ENCODE data around the gene ZBTB49. TPM values are rescaled to one million over a fixed set of nuclear protein-coding genes. Genes with fewer than 3 reads are reported as not detected.

The ZBTB49 gene
- total and polyA plus RNA-seq, 9 donors: 4.0 to 5.9 (median 5.3) TPM

DNA sequence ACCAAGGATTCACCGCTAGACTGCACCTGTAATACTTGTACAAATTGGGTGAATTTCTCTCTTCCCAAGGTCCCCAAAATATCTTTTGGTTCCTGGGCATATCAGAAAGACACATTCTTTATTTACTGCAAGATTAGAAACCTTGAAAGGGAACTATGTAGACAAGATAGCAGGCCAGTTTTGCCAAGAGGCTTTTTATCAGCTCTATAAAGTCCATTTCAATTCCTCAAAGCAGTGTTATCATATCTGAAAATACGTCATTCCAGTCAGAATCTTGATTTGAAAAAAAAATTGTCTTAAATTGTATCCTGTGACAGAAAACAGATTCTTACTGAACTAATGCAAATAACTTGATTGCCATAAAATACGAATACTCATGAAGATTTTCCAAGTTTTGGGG, 59.8 kb downstream of the ZBTB49 start:
- Histone ChIP-seq H3K36me3 (ENCODE audit: control insufficient read depth, insufficient read depth, low read length) (no peaks in the 10 kb centered on the region), H3K4me1 (ENCODE audit: control insufficient read depth, insufficient read depth, low read length) (no peaks in the 10 kb centered on the region), H3K27ac (ENCODE audit: low read length) (no peak overlapping the region), H3K4me3 (ENCODE audit: low read length) (no peak overlapping the region), H3K9me3 (replicated peaks; ENCODE audit: control insufficient read depth, low read depth, low read length) (no peaks in the 10 kb centered on the region), H3K27me3 (ENCODE audit: control insufficient read depth, insufficient read depth, low read length) (no peaks in the 10 kb centered on the region)
- no peak for DNase-seq
- no CpG with 5 or more reads among the region's 3 CpGs for WGBS (ENCODE audit: insufficient coverage)

DNA sequence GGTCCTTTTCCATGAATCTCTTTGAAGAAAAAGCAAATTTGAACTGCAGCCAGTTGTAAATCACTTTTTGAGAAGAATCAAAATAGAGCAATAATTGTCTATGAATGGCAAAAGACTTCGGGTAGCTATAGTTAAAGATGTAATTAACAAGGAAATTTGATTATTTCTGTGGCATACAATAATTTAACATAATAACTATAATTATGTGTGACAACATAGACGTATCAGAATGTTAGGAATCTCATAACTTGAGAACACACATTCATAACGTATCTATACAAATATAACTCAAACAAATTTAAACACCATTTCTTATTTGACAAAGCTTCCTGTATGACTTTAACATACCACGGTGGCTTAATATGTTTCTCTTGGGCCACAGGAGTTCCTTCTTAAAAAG, 60.9 kb downstream of the ZBTB49 start:
- Histone ChIP-seq H3K9me3 (replicated peaks; ENCODE audit: control insufficient read depth, low read depth, low read length) (no peaks in the 10 kb centered on the region), H3K4me1 (ENCODE audit: control insufficient read depth, insufficient read depth, low read length) (no peaks in the 10 kb centered on the region), H3K4me3 (ENCODE audit: low read length) (no peak overlapping the region), H3K27ac (ENCODE audit: low read length) (no peak overlapping the region), H3K27me3 (ENCODE audit: control insufficient read depth, insufficient read depth, low read length) (no peaks in the 10 kb centered on the region), H3K36me3 (ENCODE audit: control insufficient read depth, insufficient read depth, low read length) (no peaks in the 10 kb centered on the region)
- DNase-seq: no peak
- WGBS (ENCODE audit: insufficient coverage): no CpG with 5 or more reads among the region's 4 CpGs

DNA sequence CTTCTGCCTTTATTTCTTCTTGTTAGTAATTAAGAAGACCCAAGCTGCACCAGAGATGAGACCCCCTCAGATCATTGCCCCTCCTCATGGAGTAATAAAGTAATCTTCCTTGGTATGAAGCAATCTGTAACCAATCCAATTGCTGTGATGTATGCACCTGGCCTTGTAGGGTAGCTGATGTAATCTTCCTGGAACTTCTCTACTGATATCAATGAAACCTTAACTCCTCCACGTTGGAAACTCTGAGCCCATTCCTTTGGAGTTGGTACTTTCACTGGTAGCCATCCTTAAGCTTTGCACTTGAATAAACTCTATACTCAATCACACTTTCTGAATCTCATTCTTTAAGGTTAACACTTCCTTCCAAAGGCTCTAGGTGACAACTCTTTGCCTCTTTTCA, 65.3 kb downstream of the ZBTB49 start:
- WGBS (ENCODE audit: insufficient coverage): 27% methylated on average over 1 of the region's 1 CpG
- Histone ChIP-seq H3K36me3 (ENCODE audit: control insufficient read depth, insufficient read depth, low read length) (no peaks in the 10 kb centered on the region), H3K4me1 (ENCODE audit: control insufficient read depth, insufficient read depth, low read length) (no peaks in the 10 kb centered on the region), H3K9me3 (replicated peaks; ENCODE audit: control insufficient read depth, low read depth, low read length) (no peaks in the 10 kb centered on the region), H3K4me3 (ENCODE audit: low read length) (no peak overlapping the region), H3K27me3 (ENCODE audit: control insufficient read depth, insufficient read depth, low read length) (peaks cover 17% of the 10 kb centered on the region), H3K27ac (ENCODE audit: low read length) (no peak overlapping the region)
- no peak for DNase-seq

DNA sequence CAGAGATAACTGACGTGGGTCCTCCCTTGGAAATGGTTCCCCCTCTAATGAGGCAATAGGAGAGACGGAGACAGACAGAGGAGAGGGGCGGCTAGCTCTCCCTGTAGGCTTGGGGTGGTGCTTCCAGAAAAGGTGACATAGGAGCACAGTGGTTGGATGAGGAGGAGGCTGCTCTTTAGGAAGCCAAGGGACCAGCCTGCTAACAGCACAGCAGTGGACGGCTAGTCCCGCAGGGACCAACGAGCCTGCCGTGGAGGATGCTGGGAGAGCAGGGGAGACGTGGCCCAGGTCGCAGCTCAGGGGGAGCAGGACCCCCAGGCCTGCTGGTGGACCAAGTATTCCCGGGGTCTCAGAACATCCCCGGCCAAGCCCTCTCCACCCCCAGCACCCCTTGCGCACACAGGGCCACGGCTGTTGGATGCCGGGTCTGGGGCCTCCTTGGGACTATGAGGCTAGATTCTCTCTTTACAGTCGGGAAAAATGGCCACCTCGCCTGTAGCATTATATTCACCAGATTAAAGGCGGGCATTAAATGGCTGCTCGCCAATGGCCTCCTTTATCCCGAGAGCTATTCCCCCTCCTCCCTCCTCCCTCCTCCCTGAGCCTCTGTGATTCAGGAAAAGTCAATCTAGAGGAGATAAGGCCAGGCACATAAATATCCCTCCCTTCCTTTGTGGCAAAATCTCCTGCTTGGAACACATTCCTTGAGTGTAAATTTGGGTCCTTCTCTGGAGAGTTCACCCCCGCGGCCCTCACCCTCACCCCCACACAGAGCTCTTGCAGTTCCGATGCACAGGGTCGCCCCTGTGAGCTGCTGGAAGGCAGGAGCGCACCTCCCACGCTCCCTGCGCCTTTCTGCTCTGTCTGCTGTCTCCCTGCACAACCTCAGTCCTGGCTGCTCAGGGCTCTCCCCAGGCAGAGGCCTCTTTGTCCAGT, 66.3 kb downstream of the ZBTB49 start:
- no peak overlapping the region for H3K4me3 ChIP-seq (ENCODE audit: low read length)
- 60% methylated on average over 16 of the region's 26 CpGs for WGBS (ENCODE audit: insufficient coverage)
- H3K27ac ChIP-seq (ENCODE audit: low read length): no peak overlapping the region
- H3K27me3 ChIP-seq (ENCODE audit: control insufficient read depth, insufficient read depth, low read length): peaks cover 17% of the 10 kb centered on the region
- H3K9me3 ChIP-seq (replicated peaks; ENCODE audit: control insufficient read depth, low read depth, low read length): no peaks in the 10 kb centered on the region
- H3K4me1 ChIP-seq (ENCODE audit: control insufficient read depth, insufficient read depth, low read length): no peaks in the 10 kb centered on the region
- DNase-seq: no peak
- H3K36me3 ChIP-seq (ENCODE audit: control insufficient read depth, insufficient read depth, low read length): no peaks in the 10 kb centered on the region

DNA sequence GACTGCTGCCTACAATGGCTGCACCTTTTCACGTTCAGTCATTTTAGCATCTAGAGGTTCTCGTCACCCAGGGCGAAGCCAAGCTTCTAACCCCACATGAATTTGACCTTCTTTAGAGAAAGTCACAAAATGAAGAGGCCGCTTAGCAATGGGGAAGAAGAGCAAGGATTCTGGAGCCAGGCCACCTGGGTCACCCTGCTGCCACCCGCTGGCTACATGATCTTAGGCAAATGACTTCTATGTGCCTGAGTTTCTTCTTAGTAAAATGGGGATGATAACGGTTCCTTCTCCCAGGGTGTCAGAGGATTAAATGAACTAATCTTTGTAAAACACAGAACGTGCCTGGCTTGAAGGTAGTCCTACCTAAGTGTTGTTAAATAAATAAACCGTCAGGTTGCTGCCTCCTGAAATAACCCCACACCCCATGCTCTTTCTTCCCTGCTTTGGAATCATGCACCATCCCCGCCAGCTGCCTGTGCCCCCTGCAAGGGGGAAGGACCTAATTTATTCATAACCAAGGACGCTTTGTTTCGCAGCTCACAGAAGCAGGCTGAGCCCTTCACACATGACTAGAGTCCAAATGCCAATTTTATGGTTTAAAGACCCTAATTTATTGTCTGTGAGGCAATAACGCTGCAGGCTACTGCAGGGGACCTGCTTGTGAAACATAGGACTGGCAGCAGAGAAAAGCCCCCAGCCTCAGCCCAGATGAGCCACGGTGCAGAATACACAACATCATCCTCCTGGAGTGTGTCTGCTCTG, 68.2 kb downstream of the ZBTB49 start:
- Histone ChIP-seq H3K4me1 (ENCODE audit: control insufficient read depth, insufficient read depth, low read length) (no peaks in the 10 kb centered on the region), H3K27me3 (ENCODE audit: control insufficient read depth, insufficient read depth, low read length) (peaks cover 18% of the 10 kb centered on the region), H3K9me3 (replicated peaks; ENCODE audit: control insufficient read depth, low read depth, low read length) (no peaks in the 10 kb centered on the region), H3K36me3 (ENCODE audit: control insufficient read depth, insufficient read depth, low read length) (no peaks in the 10 kb centered on the region), H3K27ac (ENCODE audit: low read length) (no peak overlapping the region), H3K4me3 (ENCODE audit: low read length) (no peak overlapping the region)
- DNase-seq: no peak
- WGBS (ENCODE audit: insufficient coverage): 6% methylated on average over 3 of the region's 13 CpGs

DNA sequence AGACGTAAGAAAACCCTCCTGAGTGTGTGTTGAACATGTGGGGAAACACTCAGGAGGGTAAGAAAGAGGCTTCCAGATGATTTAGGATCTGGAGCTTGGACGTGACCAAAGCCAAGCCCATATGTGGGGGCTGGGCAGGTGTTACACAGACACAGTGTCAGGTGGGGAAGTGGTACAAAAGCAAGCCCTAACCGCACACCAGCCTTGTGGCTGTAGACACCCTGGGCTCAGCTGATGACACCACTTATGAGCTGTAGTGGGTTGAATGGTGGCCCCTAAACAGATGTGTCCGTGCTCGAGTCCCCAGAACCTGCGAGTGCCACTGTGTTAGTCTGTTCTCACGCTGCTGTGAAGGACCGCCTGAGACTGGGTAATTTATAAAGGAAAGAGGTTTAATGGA, 71.8 kb downstream of the ZBTB49 start:
- H3K36me3 ChIP-seq (ENCODE audit: control insufficient read depth, insufficient read depth, low read length): no peaks in the 10 kb centered on the region
- 10% methylated on average over 2 of the region's 8 CpGs for WGBS (ENCODE audit: insufficient coverage)
- H3K9me3 ChIP-seq (replicated peaks; ENCODE audit: control insufficient read depth, low read depth, low read length): no peaks in the 10 kb centered on the region
- no peak for DNase-seq
- H3K27me3 ChIP-seq (ENCODE audit: control insufficient read depth, insufficient read depth, low read length): peaks cover 28% of the 10 kb centered on the region
- no peaks in the 10 kb centered on the region for H3K4me1 ChIP-seq (ENCODE audit: control insufficient read depth, insufficient read depth, low read length)
- H3K4me3 ChIP-seq (ENCODE audit: low read length): no peak overlapping the region
- no peak overlapping the region for H3K27ac ChIP-seq (ENCODE audit: low read length)

DNA sequence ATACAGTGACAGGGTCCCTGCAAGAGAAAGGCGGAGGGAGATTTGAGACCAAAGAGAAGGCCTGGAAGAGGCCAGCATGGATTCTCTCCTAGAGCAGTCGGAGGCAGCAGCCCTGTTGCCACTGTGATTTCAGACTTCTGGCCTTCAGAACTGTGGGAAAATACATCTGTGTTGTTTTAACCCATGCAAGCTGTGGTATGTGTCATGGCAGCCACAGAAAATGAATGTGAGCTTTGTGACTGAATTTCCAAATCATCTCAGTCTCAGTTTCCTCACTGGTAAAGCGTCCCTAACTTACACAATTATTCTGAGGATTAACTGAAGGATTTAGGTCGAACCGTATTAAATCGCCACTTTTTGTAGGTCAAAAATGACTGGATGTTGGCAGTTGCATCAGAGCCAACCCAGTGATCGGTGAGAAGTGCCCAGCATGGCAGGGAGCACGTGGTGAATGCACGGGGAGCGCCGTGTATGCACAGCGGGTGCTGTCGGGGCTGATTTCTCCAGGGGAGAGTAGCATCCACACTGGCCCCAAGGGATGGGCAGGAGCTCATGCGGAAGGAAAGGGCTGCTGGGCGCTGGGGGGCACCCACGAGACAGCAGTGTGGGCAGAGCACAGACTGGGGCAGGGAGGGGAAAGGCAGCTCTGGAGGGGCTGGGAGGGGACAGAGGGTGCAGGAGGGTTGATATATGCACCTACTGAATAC, 73.1 kb downstream of the ZBTB49 start:
- Histone ChIP-seq H3K36me3 (ENCODE audit: control insufficient read depth, insufficient read depth, low read length) (no peaks in the 10 kb centered on the region), H3K27ac (ENCODE audit: low read length) (no peak overlapping the region), H3K4me1 (ENCODE audit: control insufficient read depth, insufficient read depth, low read length) (no peaks in the 10 kb centered on the region), H3K4me3 (ENCODE audit: low read length) (no peak overlapping the region), H3K27me3 (ENCODE audit: control insufficient read depth, insufficient read depth, low read length) (peaks cover 23% of the 10 kb centered on the region), H3K9me3 (replicated peaks; ENCODE audit: control insufficient read depth, low read depth, low read length) (no peaks in the 10 kb centered on the region)
- 68% methylated on average over 16 of the region's 16 CpGs for WGBS (ENCODE audit: insufficient coverage)
- DNase-seq: no peak

DNA sequence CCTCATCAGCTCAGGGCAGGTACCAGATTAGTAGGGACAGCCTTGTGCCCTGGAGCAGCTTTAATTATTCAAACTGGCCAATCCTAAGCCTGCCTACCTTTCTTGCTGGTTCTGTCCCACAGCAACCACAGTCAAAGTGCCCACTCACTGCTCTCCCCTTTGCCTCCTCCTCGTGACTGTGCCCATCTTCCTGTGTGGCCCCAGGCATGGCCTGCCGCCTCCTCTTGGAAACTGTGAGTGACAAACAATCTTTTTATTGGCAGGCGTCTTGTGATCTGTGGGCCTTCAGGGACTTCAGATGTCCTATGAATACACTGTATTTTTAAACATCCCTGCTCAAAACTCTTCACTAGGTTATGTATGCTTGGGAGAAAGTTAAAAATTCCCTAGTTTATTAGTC, 74.0 kb downstream of the ZBTB49 start:
- peaks cover 15% of the 10 kb centered on the region for H3K27me3 ChIP-seq (ENCODE audit: control insufficient read depth, insufficient read depth, low read length)
- H3K9me3 ChIP-seq (replicated peaks; ENCODE audit: control insufficient read depth, low read depth, low read length): no peaks in the 10 kb centered on the region
- H3K36me3 ChIP-seq (ENCODE audit: control insufficient read depth, insufficient read depth, low read length): no peaks in the 10 kb centered on the region
- 62% methylated on average over 2 of the region's 3 CpGs for WGBS (ENCODE audit: insufficient coverage)
- H3K4me1 ChIP-seq (ENCODE audit: control insufficient read depth, insufficient read depth, low read length): no peaks in the 10 kb centered on the region
- no peak overlapping the region for H3K4me3 ChIP-seq (ENCODE audit: low read length)
- H3K27ac ChIP-seq (ENCODE audit: low read length): no peak overlapping the region
- no peak for DNase-seq

DNA sequence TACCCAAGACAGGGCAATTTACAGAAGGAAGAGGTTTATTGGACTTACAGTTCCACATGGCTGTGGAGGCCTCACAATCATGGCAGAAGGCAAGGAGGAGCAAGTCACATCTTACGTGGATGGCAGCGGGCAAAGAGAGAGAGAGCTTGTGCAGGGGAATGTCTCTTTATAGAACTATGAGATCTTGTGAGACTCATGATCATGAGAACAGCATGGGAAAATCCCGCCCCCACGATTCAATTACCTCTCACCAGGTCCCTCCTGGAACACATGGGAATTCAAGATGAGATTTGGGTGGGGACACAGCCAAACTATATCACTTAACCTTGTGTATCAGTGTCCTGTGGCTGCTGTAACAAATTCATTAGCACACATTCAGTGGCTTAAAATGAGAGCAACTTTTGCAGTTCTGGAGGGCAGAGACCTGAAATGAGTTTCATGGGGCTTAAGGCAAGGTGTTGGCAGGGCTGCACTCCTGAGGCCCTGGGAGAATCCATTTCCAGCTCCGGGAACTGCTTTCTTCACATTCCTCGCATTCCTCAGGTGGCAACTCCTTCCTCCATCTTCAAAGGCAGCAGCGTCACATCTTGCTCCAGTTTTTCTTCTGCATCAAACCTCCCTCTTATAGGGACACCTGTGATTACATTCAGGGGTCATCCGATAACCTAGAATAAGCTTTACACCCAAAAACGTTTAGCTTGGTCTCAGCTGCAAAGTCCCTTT, 74.6 kb downstream of the ZBTB49 start:
- H3K36me3 ChIP-seq (ENCODE audit: control insufficient read depth, insufficient read depth, low read length): no peaks in the 10 kb centered on the region
- no peaks in the 10 kb centered on the region for H3K4me1 ChIP-seq (ENCODE audit: control insufficient read depth, insufficient read depth, low read length)
- no peak overlapping the region for H3K27ac ChIP-seq (ENCODE audit: low read length)
- H3K9me3 ChIP-seq (replicated peaks; ENCODE audit: control insufficient read depth, low read depth, low read length): no peaks in the 10 kb centered on the region
- H3K4me3 ChIP-seq (ENCODE audit: low read length): no peak overlapping the region
- WGBS (ENCODE audit: insufficient coverage): 66% methylated on average over 7 of the region's 9 CpGs
- peaks cover 15% of the 10 kb centered on the region for H3K27me3 ChIP-seq (ENCODE audit: control insufficient read depth, insufficient read depth, low read length)
- DNase-seq: no peak

Data from muscle of leg (tissue), 11 donors.